CD4-positive, alpha-beta T cell treated with Interleukin-12 subunit alpha and Interleukin-12 subunit beta, for 1 hour (primary cell): Measurements from ENCODE around the gene KRTAP4-16.
"Not testable (repeated sequence)": the region's sequence is repeated elsewhere in the genome, so short reads cannot be mapped to it uniquely, and the experiment has no call there.

Source experiments
- DNase-seq: peaks from one replicate; pipeline ENCODE4 v3.0.0-alpha.2; 2020

KRTAP4-16 gene

DNA sequence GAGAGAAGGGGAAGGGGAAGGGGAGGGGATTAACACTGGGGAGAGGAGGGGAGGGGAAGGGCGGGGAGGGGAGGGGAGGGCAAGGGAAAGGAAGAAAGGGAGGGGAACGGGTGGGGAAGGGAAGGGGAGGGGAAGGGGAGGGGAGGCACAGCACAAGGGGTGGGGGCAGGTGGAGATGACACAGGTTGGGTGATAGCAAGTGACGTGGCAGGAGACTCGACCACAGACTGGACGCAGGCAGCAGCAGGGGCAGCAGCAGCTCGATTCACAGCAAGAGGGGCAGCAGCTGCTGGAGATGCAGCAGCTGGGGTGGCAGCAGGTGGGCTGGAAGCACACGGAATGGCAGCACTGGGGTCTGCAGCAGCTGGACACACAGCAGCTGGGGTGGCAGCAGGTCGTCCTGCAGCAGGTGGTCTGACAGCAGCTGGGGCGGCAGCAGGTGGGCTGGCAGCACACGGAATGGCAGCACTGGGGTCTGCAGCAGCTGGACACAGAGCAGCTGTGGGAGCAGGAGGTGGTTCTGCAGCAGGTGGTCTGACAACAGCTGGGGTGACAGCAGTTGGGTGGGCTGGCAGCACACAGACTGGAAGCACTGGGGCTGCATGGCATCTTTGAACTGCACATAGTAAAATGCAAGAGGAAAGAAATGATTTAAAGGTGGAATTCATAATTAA lies at the start of gene KRTAP4-16:
Gene KRTAP4-16, minus strand, starts transcription at position 624 of the 674 bp plus-strand sequence. Its CDS starts 0 bp downstream, at position 624.
- DNase-seq: no peak

DNA sequence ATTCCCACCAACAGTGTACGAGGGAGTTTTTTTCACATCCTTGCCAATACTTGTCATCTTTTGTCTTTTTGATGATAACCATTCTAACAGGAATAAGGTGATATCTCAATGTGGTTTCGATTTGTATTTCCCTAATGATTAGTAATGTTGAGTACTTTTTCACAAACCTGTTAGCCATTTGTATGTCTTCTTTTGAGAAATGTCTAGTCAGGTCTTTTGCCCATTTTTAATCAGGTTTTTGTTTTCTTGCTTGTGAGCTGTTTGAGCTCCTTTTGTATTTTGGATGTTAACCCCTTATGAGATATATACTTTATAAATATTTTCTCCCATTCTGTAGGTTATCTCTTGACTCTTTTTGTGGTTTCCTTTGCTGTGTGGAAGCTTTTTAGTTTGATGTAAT lies 49.5 kb upstream of the KRTAP4-16 start:
- no peak for DNase-seq

- no peak for DNase-seq
Observed at GRCh38 chr17:41150026-41150425, 48.0 kb upstream of the KRTAP4-16 start.

DNA sequence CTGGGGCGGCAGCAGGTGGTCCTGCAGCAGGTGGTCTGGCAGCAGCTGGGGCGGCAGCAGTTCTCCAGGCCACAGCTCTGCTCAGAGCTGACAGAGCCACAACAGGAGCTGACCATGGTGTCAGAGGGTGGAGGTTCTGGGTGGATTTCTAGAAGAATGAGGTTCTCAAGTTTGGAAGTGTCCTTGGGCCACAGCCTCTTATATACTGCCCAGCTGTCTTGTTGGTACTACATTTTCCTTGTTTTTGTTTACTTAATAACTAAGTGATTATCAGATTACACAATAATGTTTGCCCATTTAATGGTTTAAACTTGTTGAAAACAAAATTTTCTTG lies 47.6 kb upstream of the KRTAP4-16 start, which contains the start of gene KRTAP4-5:
Gene KRTAP4-5, minus strand, starts transcription at position 174 of the 334 bp plus-strand sequence. Its CDS starts 58 bp downstream, at position 116.
- DNase-seq: no peak

GRCh38 chr17:41148971-41149651 lies 47.1 kb upstream of the KRTAP4-16 start:
- DNase-seq: not testable (repeated sequence)

DNA sequence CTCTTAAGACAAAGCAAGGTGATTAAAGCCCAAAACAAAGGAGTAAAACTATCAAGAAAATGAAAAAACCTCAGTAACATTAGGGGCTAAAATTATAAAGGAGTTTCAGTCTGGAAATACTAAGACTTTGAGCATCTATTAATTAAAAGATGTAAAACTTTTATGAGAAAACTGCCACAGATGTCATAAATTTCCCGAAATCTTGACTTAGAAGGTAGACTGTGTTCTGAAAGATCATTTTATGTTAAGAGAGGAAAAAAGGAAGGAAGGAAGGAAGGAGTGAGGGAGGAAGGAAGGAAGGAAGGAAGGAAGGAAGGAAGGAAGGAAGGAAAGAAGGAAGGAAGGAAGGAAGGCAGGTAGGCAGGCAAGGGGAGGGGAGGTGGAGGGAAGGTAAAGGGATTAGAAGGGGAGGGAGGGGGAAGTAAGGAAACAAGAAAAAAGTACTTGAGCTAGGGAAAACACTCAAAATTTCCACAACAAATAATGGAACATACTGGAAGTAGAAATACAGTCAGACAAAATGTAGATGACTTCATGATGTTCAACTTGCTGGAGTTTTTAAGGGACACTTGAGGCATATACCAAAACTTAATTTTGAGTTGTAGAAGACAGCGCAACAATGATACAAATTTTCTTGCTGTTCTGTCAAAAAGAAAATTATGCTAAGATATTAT lies 45.7 kb upstream of the KRTAP4-16 start:
- no peak for DNase-seq

- no peak for DNase-seq
Observed at GRCh38 chr17:41145261-41145660, 43.3 kb upstream of the KRTAP4-16 start.

GRCh38 chr17:41144846-41145245 lies 42.8 kb upstream of the KRTAP4-16 start:
- DNase-seq: no peak

- no peak for DNase-seq
Observed at GRCh38 chr17:41141361-41141760, 39.4 kb upstream of the KRTAP4-16 start.

DNA sequence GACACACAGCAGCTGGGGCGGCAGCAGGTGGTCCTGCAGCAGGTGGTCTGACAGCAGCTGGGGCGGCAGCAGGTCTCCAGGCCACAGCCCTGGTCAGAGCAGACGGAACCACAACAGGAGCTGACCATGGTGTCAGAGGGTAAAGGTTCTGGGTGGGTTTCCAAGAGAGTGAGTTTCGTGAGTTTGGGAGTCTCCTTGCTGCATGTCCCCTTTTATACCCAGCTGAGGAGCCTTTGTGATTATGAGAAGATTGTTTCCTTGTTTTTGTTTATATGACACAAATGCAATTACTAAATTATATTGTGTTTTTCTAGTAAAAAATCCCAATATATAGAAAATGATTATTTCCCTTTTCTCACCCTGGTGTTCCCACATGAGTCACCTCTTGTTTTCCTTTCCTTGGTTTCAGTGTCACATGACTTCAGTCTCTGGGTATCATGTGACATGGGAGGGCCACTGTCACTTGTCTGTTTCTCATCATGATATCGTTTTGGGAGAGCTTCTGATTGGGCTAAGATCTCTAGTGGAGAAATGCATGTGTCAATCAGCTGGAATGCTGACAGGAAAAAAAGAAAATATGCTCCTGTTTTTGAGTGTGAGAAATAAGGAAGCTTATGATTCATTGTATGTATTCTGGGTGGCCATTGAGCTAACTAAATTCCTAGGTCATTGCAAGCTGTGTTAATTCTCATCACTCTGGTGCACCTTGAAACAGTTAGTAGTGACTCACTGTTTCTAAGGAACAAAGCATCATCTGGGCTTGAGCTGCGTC lies 38.5 kb upstream of the KRTAP4-16 start, which contains the start of gene KRTAP4-6:
Gene KRTAP4-6, minus strand, starts transcription at position 185 of the 772 bp plus-strand sequence. Its CDS starts 57 bp downstream, at position 128.
- DNase-seq: no peak

DNA sequence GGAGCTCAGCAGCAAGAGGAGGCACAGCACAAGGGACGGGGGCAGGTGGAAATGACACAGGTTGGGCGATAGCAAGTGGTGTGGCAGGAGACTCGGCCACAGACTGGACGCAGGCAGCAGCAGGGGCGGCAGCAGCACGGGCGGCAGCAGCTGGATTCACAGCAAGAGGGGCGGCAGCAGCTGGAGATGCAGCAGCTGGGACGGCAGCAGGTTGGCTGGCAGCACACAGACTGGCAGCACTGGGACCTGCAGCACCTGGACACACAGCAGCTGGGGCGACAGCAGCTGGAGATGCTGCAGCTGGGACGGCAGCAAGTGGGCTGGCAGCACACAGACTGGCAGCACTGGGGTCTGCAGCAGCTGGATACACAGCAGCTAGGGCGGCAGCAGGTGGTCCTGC lies 37.9 kb upstream of the KRTAP4-16 start:
- DNase-seq: not testable (repeated sequence)

GRCh38 chr17:41133880-41134735 lies 32.1 kb upstream of the KRTAP4-16 start:
- no peak for DNase-seq

DNA sequence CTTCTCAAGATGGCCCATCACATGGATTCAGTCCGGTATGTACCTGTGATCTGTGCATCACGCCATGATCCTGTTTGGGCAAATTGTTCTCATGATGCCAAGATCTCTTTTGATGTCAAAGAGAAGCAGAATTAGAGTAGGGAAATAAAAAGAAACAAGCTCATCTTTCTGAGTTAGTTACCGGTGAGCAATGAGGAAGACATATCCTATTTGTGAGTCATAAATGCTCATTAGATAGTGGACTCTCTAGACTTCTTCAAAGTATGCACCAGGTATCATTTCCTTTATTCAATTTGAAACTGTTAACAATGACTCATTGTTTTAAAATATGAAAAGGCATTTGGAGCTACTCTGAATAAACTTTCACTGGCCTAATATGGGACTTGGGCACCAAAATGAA lies 30.0 kb upstream of the KRTAP4-16 start:
- DNase-seq: no peak

DNA sequence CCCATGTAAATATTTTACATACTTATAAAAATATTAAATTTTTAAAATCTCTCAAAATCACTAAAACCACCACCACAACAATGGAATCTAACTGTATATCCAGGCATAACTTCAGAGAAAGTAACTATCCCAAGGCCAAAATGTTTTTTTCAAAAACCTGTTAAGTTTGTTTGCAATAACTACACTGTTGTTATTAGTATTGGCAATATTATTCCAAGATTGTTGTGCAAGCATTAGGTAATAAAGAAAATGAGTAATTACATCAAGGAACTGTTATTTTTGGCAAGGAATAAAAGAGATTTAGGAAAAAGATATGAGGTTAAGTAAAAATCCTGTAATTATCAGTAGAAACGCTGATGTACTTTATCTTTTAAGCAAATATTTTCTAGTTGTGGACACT lies 25.4 kb upstream of the KRTAP4-16 start:
- DNase-seq: no peak

DNA sequence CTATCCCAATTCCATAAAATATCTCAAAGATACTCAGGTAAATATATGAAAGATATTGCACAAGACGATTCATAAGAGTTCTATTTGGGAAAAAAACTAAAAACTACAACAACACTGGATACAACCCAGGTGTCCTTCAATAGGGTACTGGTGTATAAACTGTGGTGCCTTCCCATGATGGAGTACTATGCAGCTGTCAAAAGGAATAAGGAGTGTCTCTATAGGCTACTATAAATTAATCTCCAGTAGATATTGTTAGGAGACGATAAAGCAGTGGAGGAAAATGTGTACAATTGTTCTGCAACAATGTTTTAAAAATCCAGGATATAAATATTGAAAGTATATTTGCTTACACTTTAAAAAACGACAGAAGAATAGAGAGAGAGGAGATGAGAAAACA lies 24.4 kb upstream of the KRTAP4-16 start:
- DNase-seq: no peak

DNA sequence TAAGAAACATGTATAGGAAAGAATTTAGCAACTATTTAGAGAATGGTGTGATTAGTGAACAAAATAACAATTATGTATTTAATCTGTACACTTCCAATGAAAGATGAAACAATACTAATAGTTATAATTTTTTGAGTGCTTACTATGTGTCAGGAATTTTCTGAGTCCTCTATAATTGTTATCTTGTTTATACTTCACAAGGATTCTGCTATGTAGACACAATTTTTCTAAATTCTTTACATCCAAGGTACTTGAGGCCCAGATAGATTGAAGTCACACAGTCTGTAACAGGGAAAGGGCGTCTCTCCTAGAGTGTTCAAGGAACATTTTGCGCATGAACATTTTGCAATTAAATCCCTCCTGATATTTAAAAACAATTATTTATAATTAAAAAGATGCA lies 23.1 kb upstream of the KRTAP4-16 start:
- DNase-seq: no peak

- DNase-seq: not testable (repeated sequence)
Observed at GRCh38 chr17:41123991-41124371, 22.0 kb upstream of the KRTAP4-16 start, which contains the start of gene KRTAP4-12. TSS of gene KRTAP4-12 (minus strand) at chr17:41124182. CDS start at chr17:41124122, 60 bp downstream.

DNA sequence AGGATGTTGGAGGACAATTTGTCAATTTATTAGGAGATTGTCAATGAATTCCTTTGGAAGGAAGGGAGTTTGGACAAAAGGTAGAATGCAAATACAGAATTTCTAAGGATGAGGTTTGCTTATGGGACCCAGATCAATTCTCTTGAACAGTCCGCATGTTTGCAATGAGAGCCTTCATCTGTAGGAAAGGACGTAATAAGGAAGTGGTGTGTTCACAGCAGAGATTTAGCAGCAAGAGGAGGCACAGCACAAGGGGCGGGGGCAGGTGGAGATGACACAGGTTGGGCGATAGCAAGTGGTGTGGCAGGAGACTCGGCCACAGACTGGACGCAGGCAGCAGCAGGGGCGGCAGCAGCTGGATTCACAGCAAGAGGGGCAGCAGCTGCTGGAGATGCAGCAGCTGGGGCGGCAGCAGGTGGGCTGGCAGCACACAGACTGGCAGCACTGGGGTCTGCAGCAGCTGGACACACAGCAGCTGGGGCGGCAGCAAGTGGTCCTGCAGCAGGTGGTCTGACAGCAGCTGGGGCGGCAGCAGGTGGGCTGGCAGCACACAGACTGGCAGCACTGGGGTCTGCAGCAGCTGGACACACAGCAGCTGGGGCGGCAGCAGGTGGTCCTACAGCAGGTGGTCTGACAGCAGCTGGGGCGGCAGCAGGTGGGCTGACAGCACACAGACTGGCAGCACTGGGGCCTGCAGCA lies 21.4 kb upstream of the KRTAP4-16 start:
- not testable (repeated sequence) for DNase-seq

DNA sequence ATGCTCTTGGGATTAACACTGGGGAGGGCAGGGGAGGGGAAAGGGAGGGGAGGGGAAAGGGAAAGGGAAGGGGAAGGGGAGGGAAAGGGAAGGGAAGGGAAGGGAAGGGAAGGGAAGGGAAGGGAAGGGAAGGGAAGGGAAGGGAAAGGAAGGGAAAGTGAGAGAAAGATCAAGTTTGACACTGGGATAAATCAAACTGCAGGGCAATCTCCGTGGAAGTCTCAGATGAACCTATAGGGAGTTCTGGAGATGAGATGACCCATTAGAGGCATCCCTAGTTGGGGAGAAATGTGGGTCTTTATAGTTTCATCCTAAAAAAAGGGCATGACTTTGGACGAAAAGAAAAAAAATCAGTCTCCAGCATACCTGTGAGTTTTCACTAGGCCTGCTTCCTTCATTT lies 19.7 kb upstream of the KRTAP4-16 start:
- DNase-seq: no peak

GRCh38 chr17:41119696-41120690 lies 18.0 kb upstream of the KRTAP4-16 start:
- DNase-seq: peak; percentile 10
